Posterior vena cava (tissue), 2 donors: Measurements from ENCODE around the gene SETD4. TPM values are rescaled to one million over a fixed set of nuclear protein-coding genes. Genes with fewer than 3 reads are reported as not detected.

Experiments
- DNase-seq: peaks from one replicate; pipeline ENCODE4 v3.0.0-alpha.2; 2020; ENCODE audit warnings: low spot score
- intact Hi-C, 2 donors: fragments of 100-400 bp; cut with DNase I; formaldehyde crosslinking; loops; one replicate each; pipeline versions ENCODE4 v1.14.1 to v1.14.2; 2022 to 2023
- total RNA-seq, 2 donors: library from RNA; stranded (reverse); fragmentation: NEBNext Ultra II Directional; extraction: Animal tissue kit (Norgen Biotek cat#: 25700); gene quantifications; one replicate each; pipeline ENCODE4 v1.2.1, GENCODE V29; 2021
- donor health status: DM: yes; HTN: yes; CAD: no.
- donor health status: DM: yes; HTN: yes; CAD: no.

The SETD4 gene
- total RNA-seq, 2 donors from 2014 or later = 11.9 to 12.9 TPM

- intact Hi-C loops = no loop called here
- no peak for DNase-seq
These were observed 71.7 kb downstream of the SETD4 start for GRCh38 chr21:35988416-35989137.

GRCh38 chr21:35987475-35987874 lies 72.9 kb downstream of the SETD4 start:
- DNase-seq = no peak
- intact Hi-C loops = no loop called here

GRCh38 chr21:35984654-35985361 lies 75.5 kb downstream of the SETD4 start:
- intact Hi-C loops = no loop called here
- DNase-seq = no peak

Other genes with a start within 250 kb of the SETD4 start
- gene CBR1, start 9.5 kb upstream of the SETD4 start, total RNA-seq = 10 to 100 TPM; 39.1 to 44.4 TPM
- gene CBR3, start 74.6 kb upstream of the SETD4 start, total RNA-seq = 10 to 100 TPM; 12.2 to 12.5 TPM
- 10 to 100 TPM; 12.4 to 17.2 TPM for gene DOP1B, start 96.3 kb upstream of the SETD4 start, total RNA-seq